Caco-2 (cell line): ENCODE results near the gene TIMM10. TPM values are rescaled to one million over a fixed set of nuclear protein-coding genes. Genes with fewer than 3 reads are reported as not detected.

Experiments
- BruUV-seq: library from RNA; stranded (reverse); fragments of 400-500 nt; replicated peaks from 2 replicates; lab custom pipeline; 2021; lab: Mats Ljungman, UMichigan
- CTCF ChIA-PET: fragments of 300-600 bp; sonication (Branson Sonifier 250); formaldehyde crosslinking; loops from one replicate; lab custom pipeline; 2022; ENCODE audit warnings: antibody characterized with exemption; lab: Charles Lee
- POLR2A ChIA-PET: fragments of 300-600 bp; sonication (Branson Sonifier 250); formaldehyde crosslinking; loops from one replicate; lab custom pipeline; 2022; ENCODE audit warnings: antibody characterized with exemption; lab: Charles Lee
- DNase-seq, 2 experiments: peaks; one replicate each; pipeline versions ENCODE4 v3.0.0 to v3.0.0-alpha.2; 2020 to 2022
- H3K27me3 ChIP-seq: replicated peaks from 2 replicates; pipeline ENCODE4 v1.6.0; 2011; ENCODE audit warnings: low read length; ENCODE audit not compliant: control insufficient read depth, insufficient read depth
- H3K36me3 ChIP-seq: 2 replicates; pipeline ENCODE4 v1.5.1; 2011; ENCODE audit warnings: low read length; ENCODE audit not compliant: control insufficient read depth, insufficient read depth
- H3K4me1 ChIP-seq: fragments of 250-450 bp; sonication (Bioruptor Pico); 2 replicates; pipeline ENCODE4 v1.5.1; 2020; ENCODE audit warnings: mild to moderate bottlenecking
- H3K4me3 ChIP-seq: 2 replicates; pipeline ENCODE4 v1.5.1; 2011; ENCODE audit warnings: low read depth, mild to moderate bottlenecking, control low read depth, low read length
- H3K9me3 ChIP-seq: fragments of 250-450 bp; sonication (Bioruptor Pico); 2 replicates; pipeline ENCODE4 v1.5.1; 2020; ENCODE audit warnings: mild to moderate bottlenecking, moderate library complexity
- H3K27ac Mint-ChIP-seq: one replicate; pipeline ENCODE4 v1.8.0; 2022; ENCODE audit warnings: mixed read lengths; ENCODE audit not compliant: unreplicated experiment
- H3K27me3 Mint-ChIP-seq: one replicate; pipeline ENCODE4 v1.8.0; 2022; ENCODE audit warnings: mixed read lengths; ENCODE audit not compliant: insufficient read depth, unreplicated experiment
- H3K36me3 Mint-ChIP-seq: one replicate; pipeline ENCODE4 v1.8.0; 2022; ENCODE audit warnings: mild to moderate bottlenecking, mixed read lengths; ENCODE audit not compliant: insufficient read depth, unreplicated experiment
- H3K4me1 Mint-ChIP-seq: one replicate; pipeline ENCODE4 v1.8.0; 2022; ENCODE audit warnings: low read depth, mixed read lengths; ENCODE audit not compliant: unreplicated experiment
- H3K4me3 Mint-ChIP-seq: one replicate; pipeline ENCODE4 v1.8.0; 2022; ENCODE audit warnings: mild to moderate bottlenecking, moderate library complexity, mixed read lengths; ENCODE audit not compliant: unreplicated experiment
- H3K9me3 Mint-ChIP-seq: one replicate; pipeline ENCODE4 v1.8.0; 2022; ENCODE audit warnings: mixed read lengths; ENCODE audit not compliant: unreplicated experiment
- CTCF ChIP-seq, 2 experiments: fragments of 200-600 bp in 1 of 2; IDR thresholded peaks; 1 replicate in 1 of 2; 2 replicates in 1 of 2; pipeline versions ENCODE4 v1.5.1 to v1.8.0; 2011 to 2022; ENCODE audit warnings: antibody characterized with exemption in 1 of 2, control low read depth in 1 of 2, inconsistent platforms in 1 of 2, low read depth in 1 of 2, low read length in 1 of 2, mild to moderate bottlenecking in 1 of 2, moderate library complexity in 1 of 2; ENCODE audit not compliant: insufficient read depth in 1 of 2, severe bottlenecking in 1 of 2, unreplicated experiment in 1 of 2
- intact Hi-C: fragments of 100-400 bp; cut with micrococcal nuclease; formaldehyde crosslinking; loops from one replicate; pipeline ENCODE4 v1.10.0; 2022; ENCODE audit not compliant: unreplicated experiment
- total RNA-seq: library from RNA; stranded (reverse); gene quantifications from 2 replicates; pipeline ENCODE4 v1.2.3, GENCODE V29; 2022

Gene TIMM10
- total RNA-seq, 1 experiment from 2014 or later: 103 TPM

GRCh38 chr11:57485217-57485990 lies 45.1 kb downstream of the TIMM10 start:
- peaks cover 34% of the 10 kb centered on the region for H3K36me3 Mint-ChIP-seq
- no peaks in the 10 kb centered on the region for H3K27me3 Mint-ChIP-seq
- peaks cover 8% of the 10 kb centered on the region for H3K4me1 Mint-ChIP-seq
- Histone ChIP-seq H3K27me3 (no peaks in the 10 kb centered on the region), H3K4me3 (no peak overlapping the region), H3K9me3 (no peaks in the 10 kb centered on the region), H3K36me3 (peaks cover 2% of the 10 kb centered on the region), H3K4me1 (peaks cover 2% of the 10 kb centered on the region; the same call in 1 of the 2 replicates)
- no peak for DNase-seq
- H3K4me3 Mint-ChIP-seq: no peak overlapping the region
- ChIA-PET CTCF (interaction anchor here (0.7 to 1.3 kb wide), 2 partner anchors 8 kb away, joined by 3 to 4 read pairs; no protein-coding TSS in a partner anchor), POLR2A (no interaction called here)
- no peak overlapping the region for H3K27ac Mint-ChIP-seq
- intact Hi-C loops: no loop called here
- no peak for TF ChIP-seq CTCF (IDR thresholded peaks at IDR 0.05; ENCODE audit: insufficient read depth in 1 of 2, low read depth in 1 of 2, low read length in 1 of 2, severe bottlenecking in 1 of 2, unreplicated experiment in 1 of 2)
- no TSS peak for BruUV-seq
- H3K9me3 Mint-ChIP-seq: no peaks in the 10 kb centered on the region

- no peak for DNase-seq
- intact Hi-C loops: no loop called here
- Mint-ChIP-seq H3K9me3 (no peaks in the 10 kb centered on the region), H3K4me1 (peaks cover 16% of the 10 kb centered on the region), H3K4me3 (no peak overlapping the region), H3K36me3 (peaks cover 29% of the 10 kb centered on the region), H3K27ac (no peak overlapping the region), H3K27me3 (no peaks in the 10 kb centered on the region)
- ChIA-PET CTCF (interaction anchor here (1.3 kb wide), 1 partner anchor 9 kb away, joined by 4 read pairs; no protein-coding TSS in a partner anchor), POLR2A (no interaction called here)
- peaks cover 5% of the 10 kb centered on the region; the same call in 1 of the 2 replicates for H3K4me1 ChIP-seq
- H3K27me3 ChIP-seq: no peaks in the 10 kb centered on the region
- TF ChIP-seq CTCF (IDR thresholded peaks at IDR 0.05; ENCODE audit: insufficient read depth in 1 of 2, low read depth in 1 of 2, low read length in 1 of 2, severe bottlenecking in 1 of 2, unreplicated experiment in 1 of 2): no peak
- peaks cover 2% of the 10 kb centered on the region for H3K36me3 ChIP-seq
- H3K4me3 ChIP-seq: no peak overlapping the region
- BruUV-seq: no TSS peak
- H3K9me3 ChIP-seq: no peaks in the 10 kb centered on the region
These were observed 46.3 kb downstream of the TIMM10 start for GRCh38 chr11:57484141-57484710.

- no peak for TF ChIP-seq CTCF (IDR thresholded peaks at IDR 0.05; ENCODE audit: insufficient read depth in 1 of 2, low read depth in 1 of 2, low read length in 1 of 2, severe bottlenecking in 1 of 2, unreplicated experiment in 1 of 2)
- no peak overlapping the region for H3K27ac Mint-ChIP-seq
- H3K27me3 Mint-ChIP-seq: no peaks in the 10 kb centered on the region
- no peak overlapping the region for H3K4me3 ChIP-seq
- H3K9me3 ChIP-seq: no peaks in the 10 kb centered on the region
- no peaks in the 10 kb centered on the region for H3K27me3 ChIP-seq
- H3K4me1 Mint-ChIP-seq: peaks cover 16% of the 10 kb centered on the region
- H3K36me3 ChIP-seq: peaks cover 2% of the 10 kb centered on the region
- H3K4me3 Mint-ChIP-seq: no peak overlapping the region
- peaks cover 5% of the 10 kb centered on the region; the same call in 1 of the 2 replicates for H3K4me1 ChIP-seq
- no peaks in the 10 kb centered on the region for H3K9me3 Mint-ChIP-seq
- ChIA-PET POLR2A (no interaction called here), CTCF (no interaction called here)
- no TSS peak for BruUV-seq
- H3K36me3 Mint-ChIP-seq: peaks cover 22% of the 10 kb centered on the region
- intact Hi-C loops: no loop called here
- no peak for DNase-seq
These were observed 47.0 kb downstream of the TIMM10 start for GRCh38 chr11:57483562-57483918.
